ENCODE data around the gene CSAG1.
"Not testable (repeated sequence)": the region's sequence is repeated elsewhere in the genome, so short reads cannot be mapped to it uniquely, and the experiment has no call there.

DNA sequence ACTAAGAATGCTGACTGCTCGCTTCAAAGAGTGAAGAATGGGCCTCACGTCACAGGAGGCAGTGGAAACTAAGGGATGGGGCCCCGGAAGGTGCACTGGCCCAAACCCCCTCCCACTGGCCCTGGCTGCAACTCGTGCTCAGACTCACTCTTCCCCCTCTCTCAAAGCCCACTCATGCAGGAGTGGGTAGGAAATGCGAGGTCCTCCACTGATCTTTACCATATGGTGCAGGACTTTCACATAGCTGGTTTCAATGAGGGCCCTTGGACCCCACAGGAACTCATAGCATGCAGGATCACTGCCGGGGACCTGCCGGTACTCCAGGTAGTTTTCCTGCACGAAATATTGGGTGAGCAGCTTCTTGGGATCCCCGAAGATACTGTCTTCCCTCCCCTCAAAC lies 33.0 kb upstream of the CSAG1 start:
- TF ChIP-seq CTCF, POLR2A (IDR thresholded peaks at IDR 0.05): not testable (repeated sequence)

Data from lower leg skin (tissue), 3 donors.